22Rv1 (cell line): ENCODE results near the gene FKBP1A.

Experiments used
- H3K27ac ChIP-seq: fragments of 450-650 bp; 2 replicates; pipeline ENCODE4 v1.5.1; 2017
- ZFX ChIP-seq: fragments of 450-650 bp; IDR thresholded peaks from 2 replicates; pipeline ENCODE4 v1.6.1; 2017; ENCODE audit warnings: antibody characterized with exemption, borderline replicate concordance
- TF ChIP-seq, protein P1 (sequence below): fragments of 450-650 bp; IDR thresholded peaks from 2 replicates; pipeline ENCODE4 v1.5.1; 2017; ENCODE audit warnings: mild to moderate bottlenecking

FKBP1A gene

DNA sequence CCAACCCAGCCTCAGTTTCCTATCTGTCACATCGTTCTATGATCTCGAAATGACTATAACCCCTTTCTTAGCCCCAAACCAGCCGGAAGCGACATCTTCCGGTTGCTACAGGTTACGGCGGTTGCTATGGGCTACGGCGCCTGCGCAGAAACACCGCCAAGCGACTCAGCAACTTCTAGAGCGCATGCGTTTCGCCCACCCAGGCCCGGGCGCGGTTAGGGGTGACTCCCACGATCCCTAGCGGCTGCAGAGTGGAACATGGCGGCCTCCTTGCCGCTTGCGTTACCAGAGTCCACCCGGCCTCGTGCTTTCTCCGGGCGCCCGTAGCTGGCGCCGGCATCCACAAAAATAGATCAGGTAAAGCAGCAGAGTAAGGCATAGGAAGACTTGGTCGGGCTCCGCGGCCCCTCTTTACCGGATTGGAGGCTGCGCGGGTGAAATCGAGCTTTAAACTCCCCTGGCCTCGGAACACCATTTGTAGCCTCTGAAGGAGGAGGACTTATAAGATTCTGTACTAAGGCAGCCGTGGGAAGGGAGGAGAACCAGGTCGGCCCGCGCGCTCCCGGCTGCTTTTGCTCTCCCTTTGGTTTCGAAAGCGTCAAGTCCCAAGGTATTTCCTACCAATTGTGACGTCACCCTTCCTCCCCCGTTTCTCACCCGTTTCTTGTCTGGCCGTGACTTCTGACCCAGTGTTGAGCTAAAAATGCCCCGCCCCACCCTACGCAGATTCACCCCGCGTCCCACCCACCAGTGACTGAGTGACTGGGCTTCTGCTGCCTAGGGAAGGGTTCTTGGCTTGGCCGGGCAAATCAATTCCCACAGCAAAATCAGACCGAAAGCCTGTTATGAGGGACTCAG, 67.5 kb downstream of the FKBP1A start:
- H3K27ac ChIP-seq, result peak overlapping the region; percentile 64
- TF ChIP-seq ZFX, result no peak
- TF ChIP-seq, protein P1, sequence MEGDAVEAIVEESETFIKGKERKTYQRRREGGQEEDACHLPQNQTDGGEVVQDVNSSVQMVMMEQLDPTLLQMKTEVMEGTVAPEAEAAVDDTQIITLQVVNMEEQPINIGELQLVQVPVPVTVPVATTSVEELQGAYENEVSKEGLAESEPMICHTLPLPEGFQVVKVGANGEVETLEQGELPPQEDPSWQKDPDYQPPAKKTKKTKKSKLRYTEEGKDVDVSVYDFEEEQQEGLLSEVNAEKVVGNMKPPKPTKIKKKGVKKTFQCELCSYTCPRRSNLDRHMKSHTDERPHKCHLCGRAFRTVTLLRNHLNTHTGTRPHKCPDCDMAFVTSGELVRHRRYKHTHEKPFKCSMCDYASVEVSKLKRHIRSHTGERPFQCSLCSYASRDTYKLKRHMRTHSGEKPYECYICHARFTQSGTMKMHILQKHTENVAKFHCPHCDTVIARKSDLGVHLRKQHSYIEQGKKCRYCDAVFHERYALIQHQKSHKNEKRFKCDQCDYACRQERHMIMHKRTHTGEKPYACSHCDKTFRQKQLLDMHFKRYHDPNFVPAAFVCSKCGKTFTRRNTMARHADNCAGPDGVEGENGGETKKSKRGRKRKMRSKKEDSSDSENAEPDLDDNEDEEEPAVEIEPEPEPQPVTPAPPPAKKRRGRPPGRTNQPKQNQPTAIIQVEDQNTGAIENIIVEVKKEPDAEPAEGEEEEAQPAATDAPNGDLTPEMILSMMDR, result 0 out of 2 replicates have a peak, but pooled peaks have one; percentile 7

DNA sequence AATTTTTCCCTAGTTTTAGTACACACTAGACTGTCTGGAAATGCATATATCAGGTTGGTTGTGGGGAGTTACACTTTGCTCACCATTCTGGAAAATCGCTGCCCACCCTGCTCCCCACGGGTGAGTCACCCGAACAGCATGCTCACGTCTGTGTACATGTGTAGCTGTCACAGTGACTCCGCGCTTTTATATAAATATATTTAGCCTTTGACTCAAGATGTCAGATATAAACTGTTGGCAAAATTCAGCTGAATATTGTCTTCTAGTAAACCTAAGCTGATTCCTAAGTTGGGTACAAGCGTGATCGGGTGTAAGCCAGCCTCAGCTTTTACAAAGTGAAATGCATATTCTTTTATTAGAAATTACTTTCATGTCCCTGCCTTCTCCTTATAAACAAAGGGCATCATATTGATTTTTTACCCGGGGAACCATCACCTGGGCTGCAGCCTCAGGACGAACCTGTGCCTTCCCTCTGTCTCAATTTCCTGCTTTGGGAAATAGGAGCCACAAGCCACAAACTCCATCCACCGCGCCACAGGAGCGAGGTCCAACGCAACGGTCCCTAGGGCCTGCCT, 68.2 kb downstream of the FKBP1A start:
- TF ChIP-seq, protein P1, result no peak
- TF ChIP-seq ZFX, result no peak
- H3K27ac ChIP-seq, result peak overlapping the region; percentile 64; the same call in 1 of the 2 replicates

DNA sequence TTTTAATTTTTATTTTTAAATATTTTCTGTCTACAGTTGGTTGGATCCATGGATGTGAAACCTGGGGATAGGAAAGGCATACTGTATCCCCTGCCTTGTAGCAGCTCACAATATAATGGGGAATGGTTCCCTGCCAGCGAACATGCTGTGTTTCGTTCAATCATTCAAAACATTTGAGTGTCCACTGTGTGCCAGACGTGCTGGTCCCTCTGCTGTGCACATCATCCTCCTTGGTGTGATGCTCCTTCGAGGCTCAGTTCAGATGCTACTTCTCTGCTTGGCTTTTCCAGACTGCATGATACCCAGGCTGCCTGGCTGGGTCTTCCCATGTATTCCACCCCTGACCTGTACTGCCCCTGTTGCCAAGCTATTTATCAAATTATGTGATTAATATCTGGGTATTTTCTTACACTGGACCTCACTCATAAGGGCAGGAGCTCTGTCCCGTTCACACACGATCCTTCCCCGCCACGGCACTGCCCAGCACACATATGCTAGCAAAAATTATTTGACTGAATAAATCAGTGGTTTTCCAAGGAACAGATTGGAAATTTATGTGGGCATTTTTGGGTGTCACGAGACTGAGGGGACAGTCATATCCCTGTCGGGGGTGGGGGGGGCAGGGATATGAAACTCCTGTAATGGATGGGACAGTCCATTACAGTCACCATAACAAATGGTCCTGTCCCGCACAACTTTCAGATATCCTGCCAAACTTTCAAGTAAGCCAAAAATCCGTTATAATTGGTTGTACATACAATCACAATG, 68.8 kb downstream of the FKBP1A start:
- no peak overlapping the region for H3K27ac ChIP-seq
- no peak for TF ChIP-seq ZFX
- TF ChIP-seq, protein P1, result no peak

DNA sequence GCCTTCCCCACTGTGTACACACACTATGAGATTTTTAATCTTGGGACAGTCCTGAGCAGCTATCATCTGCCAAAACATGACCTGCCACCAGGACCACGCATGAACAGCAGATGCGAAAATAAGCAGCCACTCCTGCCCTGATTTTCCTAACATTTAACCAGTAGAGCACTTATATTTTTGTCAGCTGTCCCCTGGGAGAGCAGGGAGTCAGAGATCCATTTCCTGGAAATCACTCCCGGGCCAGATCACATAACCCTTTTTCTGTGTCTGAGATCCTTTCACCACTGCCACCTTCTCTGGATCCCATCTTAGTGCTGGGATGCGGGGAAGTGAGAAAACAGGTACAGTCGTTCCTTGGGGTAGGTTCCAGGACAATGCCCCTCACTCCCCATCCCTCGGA, 69.6 kb downstream of the FKBP1A start:
- no peak overlapping the region for H3K27ac ChIP-seq
- no peak for TF ChIP-seq ZFX
- TF ChIP-seq, protein P1, result no peak

DNA sequence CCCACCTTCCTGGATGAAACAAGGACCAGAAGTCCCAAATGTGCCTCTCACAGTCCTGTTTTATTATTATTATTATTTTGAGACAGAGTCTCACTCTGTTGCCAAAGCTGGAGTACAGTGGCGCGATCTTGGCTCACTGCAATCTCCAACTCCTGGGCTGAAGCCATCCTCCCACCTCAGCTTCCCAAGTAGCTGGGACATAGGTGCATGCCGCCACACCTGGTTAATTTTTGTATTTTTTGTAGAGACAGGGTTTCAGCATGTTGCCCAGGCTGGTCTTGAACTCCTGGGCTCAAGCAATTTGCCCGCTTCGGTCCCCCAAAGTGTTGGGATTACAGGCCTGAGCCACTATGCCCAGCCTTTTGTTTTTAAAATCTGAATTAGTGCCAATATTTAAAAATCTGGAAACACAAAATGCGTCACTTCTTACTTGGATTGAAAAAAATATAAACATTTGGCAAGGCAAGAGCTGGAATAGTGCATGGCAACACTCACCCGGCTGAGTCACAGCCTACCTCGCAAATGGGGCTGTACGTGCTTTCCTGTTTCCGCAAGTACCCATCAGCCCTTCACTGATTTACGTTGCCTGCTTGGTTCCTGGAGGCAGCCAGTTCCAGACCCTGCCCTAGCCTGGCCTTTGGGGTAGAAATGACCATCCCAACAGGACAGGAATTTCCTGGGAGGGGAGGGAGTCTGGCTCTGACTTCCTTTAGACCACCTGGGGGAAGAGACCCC, 70.2 kb downstream of the FKBP1A start:
- H3K27ac ChIP-seq, result no peak overlapping the region
- TF ChIP-seq, protein P1, result no peak

DNA sequence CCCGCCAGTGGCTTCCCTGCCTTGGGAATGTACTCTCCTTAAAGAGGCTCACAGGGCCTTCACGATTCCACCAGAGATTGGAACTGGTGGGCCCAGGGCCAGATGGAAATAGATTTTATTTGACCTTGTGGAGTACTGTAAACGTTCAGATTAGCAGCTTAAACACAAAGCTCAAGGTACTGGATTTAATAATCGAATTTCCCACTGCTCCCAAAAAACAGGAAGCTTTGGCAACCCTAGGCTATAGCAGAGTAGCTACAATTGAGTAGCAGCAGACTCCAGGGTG, 71.3 kb downstream of the FKBP1A start:
- TF ChIP-seq, protein P1, result no peak
- no peak for TF ChIP-seq ZFX
- no peak overlapping the region for H3K27ac ChIP-seq
